Endothelial cell of umbilical vein (primary cell): Measurements from ENCODE around the gene GNB1L. TPM values are rescaled to one million over a fixed set of nuclear protein-coding genes. Genes with fewer than 3 reads are reported as not detected.

ENCODE experiments used
- BruUV-seq: library from RNA; stranded (reverse); fragments of 400-500 nt; replicated peaks from 2 replicates; lab custom pipeline; 2021; lab: Mats Ljungman, UMichigan
- CTCF ChIA-PET: fragments of 300-600, 350-600 bp; sonication (Branson Sonifier 250); formaldehyde crosslinking; loops from one replicate; lab custom pipeline; 2021; ENCODE audit warnings: antibody characterized with exemption, inconsistent platforms; lab: Charles Lee
- POLR2A ChIA-PET: fragments of 300-600, 350-600 bp; sonication (Branson Sonifier 250); formaldehyde crosslinking; loops from one replicate; lab custom pipeline; 2021; ENCODE audit warnings: antibody characterized with exemption, inconsistent platforms; lab: Charles Lee
- DNase-seq: peaks from one replicate; pipeline ENCODE4 v3.0.0-alpha.2; 2011; ENCODE audit warnings: low read depth, low spot score
- FAIRE-seq: peaks from 2 replicates; lab custom pipeline; 2011; peaks lifted over from hg19 to GRCh38; lab: Jason Lieb, UNC
- H2AFZ ChIP-seq: 2 replicates; pipeline ENCODE4 v1.6.0; 2012; ENCODE audit warnings: low read depth, low read length, control low read depth, inconsistent platforms
- H3K27ac ChIP-seq: 2 replicates; pipeline ENCODE4 v1.5.1; 2011; ENCODE audit warnings: low read depth, mild to moderate bottlenecking, control low read depth, low read length, moderate library complexity; ENCODE audit not compliant: insufficient read depth
- H3K27me3 ChIP-seq, 2 experiments: 2 replicates each; pipeline versions ENCODE4 v1.6.0 to v1.6.1; 2011; ENCODE audit warnings: low read length in 2 of 2, mixed read lengths in 1 of 2; ENCODE audit not compliant: control insufficient read depth in 2 of 2, insufficient read depth in 2 of 2
- H3K36me3 ChIP-seq, 2 experiments: 2 replicates in 1 of 2; 3 replicates in 1 of 2; pipeline ENCODE4 v1.5.1; 2011; ENCODE audit warnings: low read length in 2 of 2, mild to moderate bottlenecking in 1 of 2, moderate library complexity in 1 of 2; ENCODE audit not compliant: control insufficient read depth in 2 of 2, insufficient read depth in 2 of 2; ENCODE audit errors: extremely low read depth in 1 of 2
- H3K4me1 ChIP-seq: 3 replicates; pipeline ENCODE4 v1.5.1; 2011; ENCODE audit warnings: mild to moderate bottlenecking, low read length; ENCODE audit not compliant: control insufficient read depth, insufficient read depth; ENCODE audit errors: extremely low read depth
- H3K4me2 ChIP-seq: 2 replicates; pipeline ENCODE4 v1.6.1; 2011; ENCODE audit warnings: low read length, control low read depth, mixed read lengths; ENCODE audit not compliant: insufficient read depth
- H3K4me3 ChIP-seq, 3 experiments: fragments of 200-600 bp in 1 of 3; sonication (generic), shearing (Covaris generic) in 1 of 3; replicated peaks in 1 of 3; 2 replicates each; pipeline ENCODE4 v1.5.1; 2011 to 2016; ENCODE audit warnings: control low read depth in 3 of 3, low read length in 3 of 3, mild to moderate bottlenecking in 2 of 3, inconsistent platforms in 1 of 3, low read depth in 1 of 3, moderate library complexity in 1 of 3; ENCODE audit not compliant: insufficient read depth in 1 of 3
- H3K79me2 ChIP-seq: 2 replicates; pipeline ENCODE4 v1.6.0; 2012; ENCODE audit warnings: low read length, inconsistent platforms; ENCODE audit not compliant: control insufficient read depth, insufficient read depth
- H3K9ac ChIP-seq: replicated peaks from 2 replicates; pipeline ENCODE3; 2011; ENCODE audit warnings: low read length, control low read depth; ENCODE audit not compliant: insufficient read depth; ENCODE audit errors: extremely low read depth
- H3K9me1 ChIP-seq: replicated peaks from 3 replicates; pipeline ENCODE4 v1.6.0; 2011; ENCODE audit warnings: mild to moderate bottlenecking, low read length; ENCODE audit not compliant: control insufficient read depth, insufficient read depth; ENCODE audit errors: extremely low read depth
- H3K9me3 ChIP-seq: replicated peaks from 2 replicates; pipeline ENCODE4 v1.5.1; 2012; ENCODE audit warnings: low read length, inconsistent platforms; ENCODE audit not compliant: control insufficient read depth, insufficient read depth
- H4K20me1 ChIP-seq: replicated peaks from 2 replicates; pipeline ENCODE3; 2011; ENCODE audit warnings: mild to moderate bottlenecking, low read length; ENCODE audit not compliant: control insufficient read depth, insufficient read depth; ENCODE audit errors: extremely low read depth
- CTCF ChIP-seq, 2 donors: IDR thresholded peaks; 1 replicate in 1 of 2; 2 replicates in 1 of 2; pipeline ENCODE4 v1.5.1; 2011; ENCODE audit warnings: low read length in 2 of 2, mild to moderate bottlenecking in 2 of 2, moderate library complexity in 2 of 2, control low read depth in 1 of 2, inconsistent platforms in 1 of 2, low read depth in 1 of 2; ENCODE audit not compliant: insufficient read depth in 1 of 2; ENCODE audit errors: extremely low read depth in 1 of 2
- EZH2 ChIP-seq: IDR thresholded peaks from 2 replicates; pipeline ENCODE4 v1.6.1; 2012; ENCODE audit warnings: borderline replicate concordance, low read depth, mild to moderate bottlenecking, moderate library complexity, low read length, inconsistent platforms; ENCODE audit not compliant: severe bottlenecking
- FOS ChIP-seq: IDR thresholded peaks from 2 replicates; pipeline ENCODE4 v1.6.1; 2011; ENCODE audit warnings: mild to moderate bottlenecking, low read length, moderate library complexity, borderline replicate concordance; ENCODE audit not compliant: insufficient read depth
- GATA2 ChIP-seq: IDR thresholded peaks from 2 replicates; pipeline ENCODE4 v1.7.0; 2011; ENCODE audit warnings: low read depth, mild to moderate bottlenecking, moderate library complexity, mixed read lengths, low read length; ENCODE audit not compliant: insufficient read length, insufficient read depth
- JUN ChIP-seq: IDR thresholded peaks from 2 replicates; pipeline ENCODE4 v1.6.1; 2011; ENCODE audit warnings: borderline replicate concordance, low read depth; ENCODE audit not compliant: insufficient read length, insufficient read depth
- MAX ChIP-seq: IDR thresholded peaks from 2 replicates; pipeline ENCODE4 v1.6.1; 2011; ENCODE audit not compliant: insufficient read depth, insufficient read length
- MYC ChIP-seq: IDR thresholded peaks from one replicate; pipeline ENCODE4 v1.6.1; 2011; ENCODE audit warnings: mild to moderate bottlenecking, low read depth, low read length
- POLR2A ChIP-seq: IDR thresholded peaks from 2 replicates; pipeline ENCODE4 v1.6.1; 2012; ENCODE audit warnings: low read depth, mild to moderate bottlenecking, control low read depth, low read length
- POLR2AphosphoS5 ChIP-seq: IDR thresholded peaks from 2 replicates; pipeline ENCODE4 v1.6.1; 2012; ENCODE audit warnings: low read depth, mild to moderate bottlenecking, control low read depth, low read length, moderate library complexity; ENCODE audit not compliant: insufficient read depth
- dilution Hi-C: fragments of 300-500 bp; cut with MboI; formaldehyde crosslinking; loops from one replicate; pipeline ENCODE4 v1.15.0; 2019; ENCODE audit warnings: low sequenced_read_pairs; ENCODE audit not compliant: extremely low pct_ligation_motif_present
- intact Hi-C: fragments of 100-400 bp; cut with micrococcal nuclease; formaldehyde crosslinking; loops from one replicate; pipeline ENCODE4 v1.10.0; 2022
- polyA plus RNA-seq, 4 experiments: library from polyadenylated mRNA; depleted of rRNA in 3 of 4; stranded (reverse) in 3 of 4; unstranded in 1 of 4; fragments of >200 nt; gene quantifications; 2 replicates each; pipeline versions ENCODE4 v1.2.1 to v1.2.3, GENCODE V29; 2011 to 2012; ENCODE audit warnings: missing spikeins in 1 of 4
- total RNA-seq: library from RNA; stranded (reverse); gene quantifications from 2 replicates; pipeline ENCODE4 v1.2.3, GENCODE V29; 2021

Gene GNB1L
- total and polyA plus RNA-seq, 2 donors (not counting 3 experiments of a cell fraction or from before 2014, with no cell fraction given) = 5.4 to 5.9 TPM

GRCh38 chr22:19764299-19764593 lies 90.4 kb downstream of the GNB1L start:
- peaks cover 0 to 3% of the 10 kb centered on the region in 2 experiments for H3K36me3 ChIP-seq
- peaks cover 14% of the 10 kb centered on the region for H3K4me1 ChIP-seq
- H3K9me3 ChIP-seq = no peaks in the 10 kb centered on the region
- FAIRE-seq (no peak), DNase-seq (no peak)
- peaks cover 31% of the 10 kb centered on the region for H3K79me2 ChIP-seq
- no peak overlapping the region for H3K4me3 ChIP-seq
- BruUV-seq = no TSS peak
- no peak overlapping the region for H3K9ac ChIP-seq
- H3K9me1 ChIP-seq = no peaks in the 10 kb centered on the region
- ChIA-PET CTCF (interaction anchor here (1.0 to 4.1 kb wide), 3 partner anchors 34 to 198 kb away, joined by 3 to 15 read pairs (median 3); no protein-coding TSS in a partner anchor), POLR2A (interaction anchor here (0.6 kb wide), 1 partner anchor 152 kb away, joined by 4 read pairs; no protein-coding TSS in a partner anchor)
- H3K27me3 ChIP-seq = peaks cover 23 to 28% of the 10 kb centered on the region in 2 experiments
- H3K27ac ChIP-seq = no peak overlapping the region
- no peak for TF ChIP-seq JUN
- TF ChIP-seq POLR2AphosphoS5 = no peak
- TF ChIP-seq MYC = no peak
- no peak for TF ChIP-seq FOS
- no peak for TF ChIP-seq POLR2A
- no peak for TF ChIP-seq EZH2
- no peak for TF ChIP-seq MAX
- TF ChIP-seq GATA2 = no peak
- TF ChIP-seq CTCF (IDR thresholded peaks at IDR 0.05; ENCODE audit: extremely low read depth in 1 of 2, insufficient read depth in 1 of 2, low read depth in 1 of 2, low read length in 2 of 2) = no peak
- H2AFZ ChIP-seq = no peak overlapping the region
- H4K20me1 ChIP-seq = no peaks in the 10 kb centered on the region
- H3K4me2 ChIP-seq = no peak overlapping the region
- dilution Hi-C loops (no loop called here), intact Hi-C loops (no loop called here)
